K562 (cell line): ENCODE results near the gene DNAJB11. TPM values are rescaled to one million over a fixed set of nuclear protein-coding genes. Genes with fewer than 3 reads are reported as not detected.
A peak's percentile ranks its signal among the peaks of the same experiment; 100 is the strongest.

ENCODE experiments used
- BRD9 ChIP-seq: fragments of 450-650 bp; IDR thresholded peaks from 2 replicates; pipeline ENCODE4 v1.6.1; 2018; ENCODE audit warnings: low read depth; ENCODE audit not compliant: partially characterized antibody
- C11orf30 ChIP-seq: fragments of 450-650 bp; IDR thresholded peaks from 2 replicates; pipeline ENCODE4 v1.6.1; 2016; ENCODE audit warnings: low read depth, mild to moderate bottlenecking
- CCNT2 ChIP-seq: IDR thresholded peaks from 2 replicates; pipeline ENCODE4 v1.6.1; 2011; ENCODE audit warnings: borderline replicate concordance, low read depth, mild to moderate bottlenecking, moderate library complexity, mixed read lengths, low read length; ENCODE audit not compliant: insufficient read length; ENCODE audit errors: extremely low read depth
- CREB1 ChIP-seq, 2 experiments: sonication (generic) in 1 of 2; formaldehyde crosslinking in 1 of 2; IDR thresholded peaks; 2 replicates each; pipeline versions ENCODE4 v1.6.1 to v1.8.0; 2012 to 2022; ENCODE audit warnings: inconsistent platforms in 1 of 2, mild to moderate bottlenecking in 1 of 2, missing genetic modification reagents in 1 of 2, moderate library complexity in 1 of 2
- DIDO1 ChIP-seq: fragments of 450-650 bp; IDR thresholded peaks from 2 replicates; pipeline ENCODE4 v1.6.1; 2016; ENCODE audit warnings: low read depth, missing biosample characterization, missing genetic modification characterization
- NFYB ChIP-seq: IDR thresholded peaks from 2 replicates; pipeline ENCODE4 v1.6.1; 2011; ENCODE audit warnings: mild to moderate bottlenecking, moderate library complexity; ENCODE audit not compliant: insufficient read length; ENCODE audit errors: extremely low read depth
- POLR3A ChIP-seq: IDR thresholded peaks from 2 replicates; pipeline ENCODE4 v1.6.1; 2011; ENCODE audit warnings: borderline replicate concordance, mild to moderate bottlenecking, moderate library complexity; ENCODE audit not compliant: insufficient read length, insufficient read depth; ENCODE audit errors: extremely low read depth
- RBBP5 ChIP-seq: fragments of 200-600 bp; sonication (generic); IDR thresholded peaks from 2 replicates; pipeline ENCODE4 v1.6.1; 2012; ENCODE audit warnings: borderline replicate concordance, mild to moderate bottlenecking, low read length, control low read depth, inconsistent platforms; ENCODE audit not compliant: insufficient read depth, poor library complexity, severe bottlenecking
- RFX1 ChIP-seq: fragments of 450-650 bp; IDR thresholded peaks from 2 replicates; pipeline ENCODE4 v1.6.1; 2016; ENCODE audit warnings: mild to moderate bottlenecking, moderate library complexity
- SRSF9 ChIP-seq: fragments of 200-400 bp; formaldehyde crosslinking; IDR thresholded peaks from 2 replicates; pipeline ENCODE4 v1.6.1; 2017; ENCODE audit warnings: low read depth, low read length, borderline replicate concordance
- STAT5B ChIP-seq: fragments of 250-450 bp; sonication (Bioruptor Pico); IDR thresholded peaks from 2 replicates; pipeline ENCODE4 v1.8.0; 2021; ENCODE audit warnings: mild to moderate bottlenecking, inconsistent platforms
- TCF3 ChIP-seq: sonication (generic); formaldehyde crosslinking; IDR thresholded peaks from 2 replicates; pipeline ENCODE4 v1.4.0; 2020; ENCODE audit warnings: mild to moderate bottlenecking, missing genetic modification reagents
- XRCC5 ChIP-seq: fragments of 200-400 bp; formaldehyde crosslinking; IDR thresholded peaks from 2 replicates; pipeline ENCODE4 v1.6.1; 2017; ENCODE audit warnings: low read depth, mild to moderate bottlenecking, low read length
- YY1 ChIP-seq, 3 experiments: IDR thresholded peaks; 2 replicates each; pipeline ENCODE4 v1.6.1; 2011; ENCODE audit warnings: low read length in 2 of 3, mild to moderate bottlenecking in 2 of 3, moderate library complexity in 2 of 3, borderline replicate concordance in 1 of 3, control low read depth in 1 of 3, low read depth in 1 of 3; ENCODE audit not compliant: insufficient read depth in 3 of 3, insufficient replicate concordance in 2 of 3, control insufficient read depth in 1 of 3, insufficient read length in 1 of 3; ENCODE audit errors: extremely low read depth in 1 of 3
- ZNF217 ChIP-seq: sonication (generic); formaldehyde crosslinking; IDR thresholded peaks from 2 replicates; pipeline ENCODE4 v1.8.0; 2022; ENCODE audit warnings: mild to moderate bottlenecking, missing genetic modification reagents
- ZNF24 ChIP-seq: fragments of 450-650 bp; IDR thresholded peaks from 2 replicates; pipeline ENCODE4 v1.6.1; 2016
- ZNF274 ChIP-seq: IDR thresholded peaks from 2 replicates; pipeline ENCODE4 v1.6.1; 2011; ENCODE audit warnings: low read depth, mild to moderate bottlenecking, low read length, moderate library complexity, borderline replicate concordance
- ZNF347 ChIP-seq: fragments of 450-650 bp; formaldehyde crosslinking; IDR thresholded peaks from 2 replicates; pipeline ENCODE4 v1.4.0; 2020; ENCODE audit warnings: low read depth, mild to moderate bottlenecking, moderate library complexity
- ZNF445 ChIP-seq: fragments of 250-450 bp; sonication (Bioruptor Pico); IDR thresholded peaks from 2 replicates; pipeline ENCODE4 v1.4.0; 2020; ENCODE audit warnings: low read depth, mild to moderate bottlenecking, moderate library complexity
- ZNF584 ChIP-seq: fragments of 200-800 bp; sonication (Bioruptor generic); IDR thresholded peaks from 2 replicates; pipeline ENCODE4 v1.6.1; 2016; ENCODE audit warnings: low read depth, mild to moderate bottlenecking, missing genetic modification characterization, missing compliant biosample characterization
- ZNF589 ChIP-seq: fragments of 200-800 bp; sonication (Bioruptor generic); IDR thresholded peaks from 2 replicates; pipeline ENCODE4 v1.6.1; 2016; ENCODE audit warnings: low read depth, missing genetic modification characterization, missing compliant biosample characterization
- ZNF764 ChIP-seq: fragments of 250-450 bp; sonication (Bioruptor Pico); IDR thresholded peaks from 2 replicates; pipeline ENCODE4 v1.4.0; 2020; ENCODE audit warnings: low read depth, mild to moderate bottlenecking, moderate library complexity
- polyA plus RNA-seq, 8 experiments: library from polyadenylated mRNA; depleted of rRNA in 4 of 8; stranded (reverse) in 5 of 8; unstranded in 3 of 8; fragments of >200 nt; fragmentation: Nextera tagmentation in 2 of 8; fragmentation: Illumina TruSeq in 1 of 8; extraction: Ambion mirVana in 2 of 8; extraction: Trizol in 1 of 8; gene quantifications; 2 replicates each; pipeline versions ENCODE4 v1.2.1 to v1.2.3, GENCODE V29; 2011 to 2014; ENCODE audit warnings: inconsistent platforms in 1 of 8, missing spikeins in 1 of 8
- total RNA-seq, 7 experiments: library from RNA; depleted of rRNA in 6 of 7; stranded (reverse); fragments of >200 nt in 6 of 7; fragmentation: Illumina TruSeq in 2 of 7; extraction: Trizol in 2 of 7; gene quantifications; 2 replicates each; pipeline versions ENCODE4 v1.2.1 to v1.2.3, GENCODE V29; 2011 to 2021; ENCODE audit warnings: low replicate concordance in 1 of 7
- TF ChIP-seq, protein P1 (sequence below): fragments of 450-650 bp; IDR thresholded peaks from 2 replicates; pipeline ENCODE4 v1.6.1; 2016; ENCODE audit warnings: borderline replicate concordance
- TF ChIP-seq, protein P2 (sequence below): fragments of 250-450 bp; sonication (Bioruptor Pico); IDR thresholded peaks from 2 replicates; pipeline ENCODE4 v1.5.0; 2020; ENCODE audit warnings: mild to moderate bottlenecking

The DNAJB11 gene
- total and polyA plus RNA-seq, 9 of the 15 experiments (the other 6 are each of a cell fraction or from before 2014, with no cell fraction given): 14.8 to 74.7 (median 63.8) TPM

DNA sequence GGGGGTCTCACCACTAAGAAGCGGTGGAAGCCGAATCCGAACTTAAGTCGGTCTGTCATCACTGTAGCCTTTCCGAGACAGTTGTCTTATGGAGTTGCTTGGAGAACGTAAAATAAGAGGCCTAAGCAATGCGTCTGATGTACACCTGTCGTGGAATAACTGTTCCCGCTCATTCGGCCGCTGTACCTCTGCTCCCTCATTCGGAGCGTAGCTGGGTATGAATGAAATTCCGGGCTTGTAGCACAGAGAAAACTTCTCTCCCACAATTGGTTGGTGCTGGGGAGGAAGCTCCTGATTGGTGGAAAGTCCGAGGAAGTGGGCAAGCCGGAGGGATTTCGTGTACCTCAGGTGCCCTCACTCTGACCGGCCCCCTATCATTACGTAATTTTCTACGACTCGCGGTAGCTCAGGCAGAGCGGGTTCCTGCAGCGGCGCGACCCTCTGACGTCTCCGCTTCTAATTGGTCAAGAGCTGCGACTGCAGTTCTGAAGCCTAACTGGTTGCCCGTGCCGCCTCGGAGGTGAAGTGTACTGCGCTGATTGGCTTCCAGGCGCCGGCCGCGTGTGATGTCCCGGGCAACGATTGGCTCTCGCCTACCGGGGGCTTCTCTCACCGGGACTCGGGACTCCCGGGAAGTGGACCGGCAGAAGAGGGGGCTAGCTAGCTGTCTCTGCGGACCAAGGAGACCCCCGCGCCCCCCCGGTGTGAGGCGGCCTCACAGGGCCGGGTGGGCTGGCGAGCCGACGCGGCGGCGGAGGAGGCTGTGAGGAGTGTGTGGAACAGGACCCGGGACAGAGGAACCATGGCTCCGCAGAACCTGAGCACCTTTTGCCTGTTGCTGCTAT is at the start of gene DNAJB11 (continued):
- TF ChIP-seq SRSF9 (no peak), DIDO1 (tag) (peak; percentile 74), XRCC5 (peak; percentile 44; the same call in 1 of the 2 replicates), ZNF589 (CRISPR knock-in tag) (peak; percentile 95), CCNT2 (no peak), POLR3A (no peak), ZNF764 (CRISPR knock-in tag) (no peak), ZNF445 (CRISPR knock-in tag) (no peak), ZNF24 (no peak), ZNF217 (no peak), NFYB (peak; percentile 72), YY1 (IDR thresholded peaks at IDR 0.05; ENCODE audit: borderline replicate concordance in 1 of 3, control insufficient read depth in 1 of 3, extremely low read depth in 1 of 3, insufficient read depth in 3 of 3, insufficient read length in 1 of 3, insufficient replicate concordance in 2 of 3, low read depth in 1 of 3, low read length in 2 of 3) (peak in 1 of 3 experiments; percentile 81), TCF3 (CRISPR knock-in tag) (no peak), C11orf30 (peak; percentile 98), ZNF584 (CRISPR knock-in tag) (no peak), CREB1 (IDR thresholded peaks at IDR 0.05) (peak; percentile 99), CREB1 (CRISPR knock-in tag; IDR thresholded peaks at IDR 0.05) (peak; percentile 97), RFX1 (no peak), STAT5B (CRISPR knock-in tag) (no peak), BRD9 (no peak), ZNF274 (no peak), RBBP5 (peak; percentile 65), ZNF347 (CRISPR knock-in tag) (no peak)
- TF ChIP-seq, protein P1, sequence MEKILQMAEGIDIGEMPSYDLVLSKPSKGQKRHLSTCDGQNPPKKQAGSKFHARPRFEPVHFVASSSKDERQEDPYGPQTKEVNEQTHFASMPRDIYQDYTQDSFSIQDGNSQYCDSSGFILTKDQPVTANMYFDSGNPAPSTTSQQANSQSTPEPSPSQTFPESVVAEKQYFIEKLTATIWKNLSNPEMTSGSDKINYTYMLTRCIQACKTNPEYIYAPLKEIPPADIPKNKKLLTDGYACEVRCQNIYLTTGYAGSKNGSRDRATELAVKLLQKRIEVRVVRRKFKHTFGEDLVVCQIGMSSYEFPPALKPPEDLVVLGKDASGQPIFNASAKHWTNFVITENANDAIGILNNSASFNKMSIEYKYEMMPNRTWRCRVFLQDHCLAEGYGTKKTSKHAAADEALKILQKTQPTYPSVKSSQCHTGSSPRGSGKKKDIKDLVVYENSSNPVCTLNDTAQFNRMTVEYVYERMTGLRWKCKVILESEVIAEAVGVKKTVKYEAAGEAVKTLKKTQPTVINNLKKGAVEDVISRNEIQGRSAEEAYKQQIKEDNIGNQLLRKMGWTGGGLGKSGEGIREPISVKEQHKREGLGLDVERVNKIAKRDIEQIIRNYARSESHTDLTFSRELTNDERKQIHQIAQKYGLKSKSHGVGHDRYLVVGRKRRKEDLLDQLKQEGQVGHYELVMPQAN: peak; percentile 71; the same call in 1 of the 2 replicates
- TF ChIP-seq, protein P2, sequence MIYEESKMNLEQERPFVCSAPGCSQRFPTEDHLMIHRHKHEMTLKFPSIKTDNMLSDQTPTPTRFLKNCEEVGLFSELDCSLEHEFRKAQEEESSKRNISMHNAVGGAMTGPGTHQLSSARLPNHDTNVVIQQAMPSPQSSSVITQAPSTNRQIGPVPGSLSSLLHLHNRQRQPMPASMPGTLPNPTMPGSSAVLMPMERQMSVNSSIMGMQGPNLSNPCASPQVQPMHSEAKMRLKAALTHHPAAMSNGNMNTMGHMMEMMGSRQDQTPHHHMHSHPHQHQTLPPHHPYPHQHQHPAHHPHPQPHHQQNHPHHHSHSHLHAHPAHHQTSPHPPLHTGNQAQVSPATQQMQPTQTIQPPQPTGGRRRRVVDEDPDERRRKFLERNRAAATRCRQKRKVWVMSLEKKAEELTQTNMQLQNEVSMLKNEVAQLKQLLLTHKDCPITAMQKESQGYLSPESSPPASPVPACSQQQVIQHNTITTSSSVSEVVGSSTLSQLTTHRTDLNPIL (CRISPR knock-in tag): no peak
